AG04449 (cell line): Measurements from ENCODE around the gene RIMS4.

Source experiments
- CTCF ChIA-PET: fragments of 350-600 bp; formaldehyde crosslinking; extraction: SDS; loops from one replicate; lab custom pipeline; 2021; ENCODE audit warnings: antibody characterized with exemption; lab: Yijun Ruan, JAX
- POLR2A ChIA-PET: fragments of 400-600, 350-600 bp; formaldehyde crosslinking; extraction: SDS; loops from one replicate; lab custom pipeline; 2020; ENCODE audit warnings: antibody characterized with exemption, inconsistent platforms; lab: Yijun Ruan, JAX
- DNase-seq: peaks from one replicate; pipeline ENCODE4 v3.0.0-alpha.2; 2010; ENCODE audit warnings: low read depth, low spot score
- H3K4me3 ChIP-seq: 2 replicates; pipeline ENCODE4 v1.5.1; 2011; ENCODE audit warnings: low read depth, mild to moderate bottlenecking, control low read depth, low read length
- TF ChIP-seq, protein P1 (sequence below): IDR thresholded peaks from one replicate; pipeline ENCODE4 v1.5.1; 2011; ENCODE audit warnings: mild to moderate bottlenecking, moderate library complexity, low read length, control low read depth, inconsistent platforms; ENCODE audit not compliant: insufficient read depth; ENCODE audit errors: missing control alignments

The RIMS4 gene

DNA sequence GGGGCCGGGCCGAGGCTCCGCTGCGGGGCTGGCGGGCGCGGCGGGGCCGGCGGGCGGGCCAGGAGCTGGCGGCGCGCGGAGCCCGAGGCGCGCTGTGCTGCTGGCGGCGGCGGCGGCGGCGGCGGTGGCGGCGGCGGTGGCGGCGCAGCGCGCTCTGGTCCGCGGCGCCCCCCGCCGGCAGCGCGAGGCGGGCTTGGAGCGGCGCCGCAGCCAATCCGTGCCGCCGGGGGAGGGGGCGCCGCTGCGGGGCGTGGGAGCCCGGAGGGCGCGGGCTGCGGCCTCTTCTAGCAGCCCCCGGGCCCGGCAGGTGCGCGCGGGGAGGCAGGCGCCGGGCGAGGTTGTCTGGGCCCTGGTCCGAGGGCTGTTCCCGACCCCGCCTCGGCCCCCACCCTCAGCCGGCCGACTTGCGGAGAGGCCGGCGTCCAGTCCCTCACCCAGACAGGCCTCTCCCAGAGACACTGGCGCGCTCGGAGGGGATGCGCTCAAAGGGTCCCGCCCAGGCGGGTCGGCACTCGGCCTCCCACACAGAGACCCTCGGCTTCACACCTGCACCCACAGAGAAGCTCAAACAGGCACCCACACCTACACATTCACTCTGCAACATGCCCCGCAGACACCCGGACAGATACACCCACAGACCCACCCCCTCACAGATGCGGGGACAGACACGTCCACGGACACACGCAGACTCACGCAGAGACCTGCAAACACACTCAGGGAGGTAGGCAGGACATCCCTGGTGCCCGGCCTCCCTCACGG, at the start of gene RIMS4:
TSS of gene RIMS4 (minus strand) at position 156 of the 759 bp plus-strand sequence. CDS start 275 bp downstream, outside the sequence.
- no peak for DNase-seq
- POLR2A ChIA-PET: no interaction called here
- H3K4me3 ChIP-seq: no peak within 1 kb of the TSS
- TF ChIP-seq, protein P1, sequence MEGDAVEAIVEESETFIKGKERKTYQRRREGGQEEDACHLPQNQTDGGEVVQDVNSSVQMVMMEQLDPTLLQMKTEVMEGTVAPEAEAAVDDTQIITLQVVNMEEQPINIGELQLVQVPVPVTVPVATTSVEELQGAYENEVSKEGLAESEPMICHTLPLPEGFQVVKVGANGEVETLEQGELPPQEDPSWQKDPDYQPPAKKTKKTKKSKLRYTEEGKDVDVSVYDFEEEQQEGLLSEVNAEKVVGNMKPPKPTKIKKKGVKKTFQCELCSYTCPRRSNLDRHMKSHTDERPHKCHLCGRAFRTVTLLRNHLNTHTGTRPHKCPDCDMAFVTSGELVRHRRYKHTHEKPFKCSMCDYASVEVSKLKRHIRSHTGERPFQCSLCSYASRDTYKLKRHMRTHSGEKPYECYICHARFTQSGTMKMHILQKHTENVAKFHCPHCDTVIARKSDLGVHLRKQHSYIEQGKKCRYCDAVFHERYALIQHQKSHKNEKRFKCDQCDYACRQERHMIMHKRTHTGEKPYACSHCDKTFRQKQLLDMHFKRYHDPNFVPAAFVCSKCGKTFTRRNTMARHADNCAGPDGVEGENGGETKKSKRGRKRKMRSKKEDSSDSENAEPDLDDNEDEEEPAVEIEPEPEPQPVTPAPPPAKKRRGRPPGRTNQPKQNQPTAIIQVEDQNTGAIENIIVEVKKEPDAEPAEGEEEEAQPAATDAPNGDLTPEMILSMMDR: no peak
- CTCF ChIA-PET: no interaction called here

DNA sequence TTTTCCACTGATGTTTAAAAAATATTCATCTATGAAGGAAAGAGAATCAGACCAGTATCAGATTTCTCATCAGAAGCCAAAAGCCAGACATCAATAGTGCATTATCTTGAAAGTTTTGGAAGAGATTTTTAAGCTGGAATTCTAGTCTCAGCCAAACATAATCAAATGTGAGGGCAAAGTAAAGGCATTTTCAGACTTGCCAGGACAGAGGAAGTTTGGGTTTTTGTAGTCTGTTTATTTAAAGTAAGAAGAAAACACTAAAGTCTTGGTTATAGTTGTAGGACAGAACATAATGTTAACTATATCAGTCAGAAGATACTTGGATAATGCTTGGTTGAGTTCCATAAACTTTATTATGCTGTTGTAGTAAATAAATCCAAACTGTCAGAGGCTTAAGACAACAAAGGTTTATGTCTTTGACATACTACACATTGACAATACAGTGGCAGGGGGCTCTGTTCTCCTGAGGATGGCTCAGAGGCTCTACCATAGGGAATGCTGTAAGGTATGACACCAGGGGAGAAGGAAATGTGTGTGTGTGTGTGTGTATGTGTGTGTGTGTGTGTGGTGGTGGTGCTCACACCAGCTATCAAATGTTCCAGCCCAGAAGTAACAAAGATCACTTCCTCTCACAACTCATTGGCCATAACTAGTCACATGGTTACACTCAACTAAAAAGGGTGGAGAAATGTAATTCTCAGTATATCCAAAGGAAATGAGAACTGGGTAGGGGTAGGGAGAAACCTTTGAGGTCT, 48.4 kb upstream of the RIMS4 start:
- DNase-seq: no peak
- ChIA-PET POLR2A (no interaction called here), CTCF (interaction anchor here (1.6 kb wide), 1 partner anchor 112 kb away, joined by 5 read pairs; no protein-coding TSS in a partner anchor)
- TF ChIP-seq, protein P1: no peak
- H3K4me3 ChIP-seq: no peak overlapping the region

DNA sequence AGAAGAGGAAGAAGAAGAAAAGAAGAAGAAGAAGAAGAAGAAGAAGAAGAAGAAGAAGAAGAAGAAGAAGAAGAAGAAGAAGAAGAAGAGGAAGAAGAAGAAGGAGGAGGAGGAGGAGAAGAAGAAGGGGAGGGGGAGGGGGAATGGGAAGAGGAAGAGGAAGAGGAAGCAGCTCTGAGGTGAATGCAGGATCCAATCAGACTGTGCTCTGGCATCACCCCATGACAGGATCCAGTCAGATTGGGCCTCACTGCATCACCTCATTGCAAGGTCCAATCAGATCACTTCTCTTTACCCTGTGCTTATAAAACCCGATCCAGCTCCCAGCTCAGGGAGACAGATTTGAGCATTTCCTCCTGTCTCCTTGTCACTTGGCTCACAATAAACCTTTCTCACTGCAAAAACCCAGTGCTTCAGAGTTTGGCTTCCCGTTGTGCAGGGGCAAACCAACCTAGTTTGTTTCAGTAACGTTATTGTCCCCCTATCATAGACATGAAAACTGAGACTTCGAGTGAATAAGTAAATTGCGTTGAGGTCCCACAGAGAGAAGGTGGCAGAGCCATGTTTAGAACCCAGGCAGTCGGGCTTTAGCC, 46.6 kb upstream of the RIMS4 start:
- TF ChIP-seq, protein P1: no peak
- CTCF ChIA-PET: interaction anchor here (1.8 kb wide), 1 partner anchor 109 kb away, joined by 10 read pairs; no protein-coding TSS in a partner anchor
- DNase-seq: no peak
- no peak overlapping the region for H3K4me3 ChIP-seq
- POLR2A ChIA-PET: no interaction called here

DNA sequence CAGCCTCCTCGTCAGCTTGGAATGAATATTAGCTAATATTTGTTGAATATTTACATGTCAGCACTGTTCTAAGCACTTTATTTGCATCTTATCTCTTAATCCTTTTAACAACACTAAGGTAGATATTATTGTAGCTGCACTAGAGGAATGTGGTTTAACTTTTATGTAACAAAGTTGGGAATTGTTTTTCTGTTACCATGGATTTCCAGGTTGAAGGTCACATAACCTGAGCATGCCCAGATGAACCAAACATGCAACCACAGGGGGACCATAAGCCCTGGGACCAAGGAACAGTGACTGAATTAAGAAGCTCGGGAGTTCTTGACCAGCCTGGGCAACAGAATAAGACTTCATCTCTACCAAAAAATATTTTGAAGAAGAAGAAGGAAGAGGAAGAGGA, 46.1 kb upstream of the RIMS4 start:
- POLR2A ChIA-PET: no interaction called here
- DNase-seq: no peak
- no peak overlapping the region for H3K4me3 ChIP-seq
- TF ChIP-seq, protein P1: no peak
- CTCF ChIA-PET: interaction anchor here (1.8 kb wide), 1 partner anchor 108 kb away, joined by 10 read pairs; no protein-coding TSS in a partner anchor

DNA sequence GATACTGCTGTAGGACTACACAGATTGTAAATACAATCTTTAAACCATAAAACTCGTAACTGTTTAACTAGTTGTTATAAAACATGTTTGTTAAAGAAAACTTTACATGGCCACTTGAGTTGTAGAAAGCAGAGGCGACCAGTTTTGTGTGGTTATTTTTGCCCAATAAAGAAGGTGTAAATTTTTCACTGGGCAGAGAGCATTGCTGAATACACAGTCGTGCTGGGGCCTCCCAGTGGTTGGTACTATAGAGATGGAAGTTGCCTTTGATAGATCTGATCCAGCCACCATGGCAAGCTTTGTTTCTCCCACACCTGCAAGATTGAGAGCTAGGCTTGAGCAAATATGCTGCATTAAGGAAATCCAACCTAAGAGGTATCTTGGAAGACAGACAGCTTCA, 41.2 kb upstream of the RIMS4 start:
- POLR2A ChIA-PET: no interaction called here
- CTCF ChIA-PET: no interaction called here
- no peak for DNase-seq
- TF ChIP-seq, protein P1: no peak
- no peak overlapping the region for H3K4me3 ChIP-seq
